ENCODE results near the gene GZMA.

- TF ChIP-seq REST (IDR thresholded peaks at IDR 0.05; ENCODE audit: unreplicated experiment) = no peak
- TF ChIP-seq POLR2AphosphoS5 (IDR thresholded peaks at IDR 0.05; ENCODE audit: low read depth) = no peak
- no peak for TF ChIP-seq JUNB (IDR thresholded peaks at IDR 0.05; ENCODE audit: unreplicated experiment)
- TF ChIP-seq ETS1 (IDR thresholded peaks at IDR 0.05) = no peak
- no peak for TF ChIP-seq CTCF (conservative IDR thresholded peaks at IDR 0.05; ENCODE audit: low read depth in 2 of 2)
- TF ChIP-seq CREB1 (CRISPR knock-in tag; IDR thresholded peaks at IDR 0.05; ENCODE audit: low read depth) = no peak
- TF ChIP-seq NANOG (IDR thresholded peaks at IDR 0.05; ENCODE audit: borderline replicate concordance) = no peak
- no peak for TF ChIP-seq EZH2 (IDR thresholded peaks at IDR 0.05; ENCODE audit: low read depth, unreplicated experiment)
- no peak for TF ChIP-seq EZH2phosphoT487 (IDR thresholded peaks at IDR 0.05; ENCODE audit: unreplicated experiment)
- no peak for TF ChIP-seq ZNF114 (CRISPR knock-in tag; IDR thresholded peaks at IDR 0.05)
Observed at GRCh38 chr5:55066277-55066676, 36.2 kb upstream of the GZMA start.
